ENCODE data around the gene LGALS7.

GRCh38 chr19:38735257-38735686, 38.0 kb downstream of the LGALS7 start:
- no peak for TF ChIP-seq POLR2A (IDR thresholded peaks at IDR 0.05; ENCODE audit: low read depth)
- TF ChIP-seq, protein P1, sequence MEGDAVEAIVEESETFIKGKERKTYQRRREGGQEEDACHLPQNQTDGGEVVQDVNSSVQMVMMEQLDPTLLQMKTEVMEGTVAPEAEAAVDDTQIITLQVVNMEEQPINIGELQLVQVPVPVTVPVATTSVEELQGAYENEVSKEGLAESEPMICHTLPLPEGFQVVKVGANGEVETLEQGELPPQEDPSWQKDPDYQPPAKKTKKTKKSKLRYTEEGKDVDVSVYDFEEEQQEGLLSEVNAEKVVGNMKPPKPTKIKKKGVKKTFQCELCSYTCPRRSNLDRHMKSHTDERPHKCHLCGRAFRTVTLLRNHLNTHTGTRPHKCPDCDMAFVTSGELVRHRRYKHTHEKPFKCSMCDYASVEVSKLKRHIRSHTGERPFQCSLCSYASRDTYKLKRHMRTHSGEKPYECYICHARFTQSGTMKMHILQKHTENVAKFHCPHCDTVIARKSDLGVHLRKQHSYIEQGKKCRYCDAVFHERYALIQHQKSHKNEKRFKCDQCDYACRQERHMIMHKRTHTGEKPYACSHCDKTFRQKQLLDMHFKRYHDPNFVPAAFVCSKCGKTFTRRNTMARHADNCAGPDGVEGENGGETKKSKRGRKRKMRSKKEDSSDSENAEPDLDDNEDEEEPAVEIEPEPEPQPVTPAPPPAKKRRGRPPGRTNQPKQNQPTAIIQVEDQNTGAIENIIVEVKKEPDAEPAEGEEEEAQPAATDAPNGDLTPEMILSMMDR (IDR thresholded peaks at IDR 0.05) = no peak
